GM21423 (cell line): ENCODE measurements around the gene ATP5F1A.
"Not testable (repeated sequence)": the region's sequence is repeated elsewhere in the genome, so short reads cannot be mapped to it uniquely, and the experiment has no call there.

Experiments
- ATAC-seq: cut with Tn5 transposase; IDR thresholded peaks from one replicate; pipeline ENCODE4 v1.9.1; 2021; ENCODE audit warnings: mild to moderate bottlenecking, moderate library complexity; ENCODE audit not compliant: unreplicated experiment

Gene ATP5F1A

DNA sequence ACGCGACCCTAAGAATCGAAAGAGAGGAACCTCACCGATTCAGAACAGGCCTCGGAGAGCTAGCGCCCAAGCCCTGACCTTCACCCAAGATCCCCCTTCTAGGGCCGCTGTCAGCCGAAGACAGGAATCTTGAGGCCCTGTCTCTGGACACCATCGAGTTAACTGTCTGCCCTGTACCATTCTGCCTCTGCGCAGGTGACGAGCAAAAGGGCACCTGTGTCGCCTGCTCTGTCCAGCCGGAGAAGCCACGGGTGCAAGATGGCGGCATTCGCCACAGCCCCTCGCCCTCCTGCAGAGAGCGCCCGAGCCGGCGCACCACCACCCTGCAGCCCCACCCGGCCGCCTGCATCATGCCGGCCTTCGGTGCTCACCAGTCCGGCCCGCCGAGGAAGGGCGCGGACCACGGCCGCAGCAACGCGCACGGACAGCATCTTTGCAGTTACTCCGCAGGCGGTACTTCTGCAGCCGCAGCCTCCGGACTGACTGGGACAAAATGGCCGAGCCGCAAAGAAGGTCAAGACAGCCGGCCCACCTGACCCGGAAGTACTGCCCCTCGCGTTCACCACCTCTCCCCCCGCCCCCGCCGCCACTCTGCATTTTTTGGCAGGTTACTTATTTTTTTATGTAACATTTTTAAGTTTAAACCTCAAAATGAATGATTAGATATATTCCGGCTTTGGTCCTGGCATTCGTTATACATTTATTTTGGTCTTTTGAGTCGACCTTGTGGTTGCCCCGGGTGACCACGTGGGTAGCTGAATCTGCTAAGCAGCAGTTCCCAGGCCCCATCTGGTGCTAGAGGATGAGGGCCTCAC is at the start of gene ATP5F1A:
ATP5F1A (minus strand) TSS at position 496 of the 815 bp plus-strand sequence; CDS start at position 431, 65 bp downstream.
- ATAC-seq, result peak; percentile 82

GRCh38 chr18:46141199-46141598 is 43.1 kb upstream of the ATP5F1A start:
- no peak for ATAC-seq

- no peak for ATAC-seq
Measured at GRCh38 chr18:46140173-46140572, 42.1 kb upstream of the ATP5F1A start.

GRCh38 chr18:46134920-46135675 is 37.0 kb upstream of the ATP5F1A start:
- ATAC-seq, result no peak

DNA sequence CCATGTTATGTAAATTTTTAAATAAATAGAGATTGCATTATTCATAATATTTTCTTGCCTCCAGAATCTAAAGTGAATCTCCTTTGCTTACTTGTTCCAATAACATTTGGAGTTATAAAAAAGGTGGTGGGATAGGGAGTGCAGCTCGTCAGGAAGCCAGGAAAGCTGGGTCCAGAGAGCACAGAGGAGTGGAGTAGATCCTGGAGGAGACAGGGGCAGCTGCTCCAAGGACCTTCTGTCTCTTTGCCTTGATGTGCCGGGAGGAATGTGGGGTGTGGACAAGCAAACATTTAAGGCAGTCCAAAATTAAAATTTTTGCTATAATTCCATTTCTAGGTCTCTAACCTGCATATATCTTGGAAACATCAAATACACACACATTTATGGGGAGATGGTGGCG is 35.4 kb upstream of the ATP5F1A start:
- no peak for ATAC-seq

DNA sequence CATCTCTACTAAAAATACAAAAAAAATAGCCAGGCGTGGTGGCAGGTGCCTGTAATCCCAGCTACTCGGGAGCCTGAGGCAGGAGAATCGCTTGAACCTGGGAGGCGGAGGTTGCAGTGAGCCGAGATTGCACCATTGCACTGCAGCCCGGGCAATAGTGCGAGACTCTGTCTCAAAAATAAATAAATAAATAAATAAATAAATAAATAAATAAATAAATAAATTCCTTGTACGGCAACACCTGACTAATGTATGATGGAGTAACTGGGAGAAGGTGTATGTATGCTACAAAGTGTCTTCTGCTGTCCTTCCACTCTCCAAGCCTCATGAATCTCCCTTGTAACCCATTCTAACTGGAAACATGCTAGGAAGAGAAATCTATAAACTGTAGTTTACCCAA is 32.5 kb upstream of the ATP5F1A start:
- not testable (repeated sequence) for ATAC-seq

DNA sequence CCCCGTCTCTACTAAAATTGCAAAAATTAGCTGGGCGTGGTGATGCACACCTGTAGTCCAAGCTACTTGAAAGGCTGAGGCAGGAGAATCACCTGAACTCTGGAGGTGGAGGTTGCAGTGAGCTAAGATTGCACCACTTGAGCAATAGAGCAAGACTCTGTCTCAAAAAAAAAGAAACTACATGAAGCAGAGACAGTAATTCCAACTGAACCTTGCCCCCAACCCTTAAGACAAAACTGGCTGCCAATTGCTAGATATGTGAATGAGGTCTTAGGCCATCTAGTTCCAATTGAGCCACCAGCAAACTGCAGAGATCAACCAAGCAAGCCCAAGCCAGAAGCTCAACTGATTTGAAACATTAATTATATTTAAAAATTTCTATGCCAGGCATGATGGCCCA is 32.0 kb upstream of the ATP5F1A start:
- no peak for ATAC-seq

DNA sequence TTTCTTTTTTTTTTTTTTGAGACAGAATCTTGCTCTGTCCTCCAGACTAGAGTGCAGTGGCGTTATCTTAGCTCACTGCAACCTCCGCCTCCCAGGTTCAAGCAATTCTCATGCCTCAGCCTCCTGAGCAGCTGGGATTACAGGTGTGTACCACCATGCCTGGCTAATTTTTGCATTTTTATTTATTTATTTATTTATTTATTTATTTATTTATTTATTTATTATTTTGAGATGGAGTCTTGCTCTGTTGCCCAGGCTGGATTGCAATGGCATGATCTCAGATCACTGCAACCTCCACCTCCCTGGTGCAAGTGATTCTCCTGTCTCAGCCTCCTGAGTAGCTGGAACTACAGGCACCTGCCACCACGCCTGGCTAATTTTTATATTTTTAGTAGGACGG is 28.5 kb upstream of the ATP5F1A start:
- ATAC-seq, result not testable (repeated sequence)

DNA sequence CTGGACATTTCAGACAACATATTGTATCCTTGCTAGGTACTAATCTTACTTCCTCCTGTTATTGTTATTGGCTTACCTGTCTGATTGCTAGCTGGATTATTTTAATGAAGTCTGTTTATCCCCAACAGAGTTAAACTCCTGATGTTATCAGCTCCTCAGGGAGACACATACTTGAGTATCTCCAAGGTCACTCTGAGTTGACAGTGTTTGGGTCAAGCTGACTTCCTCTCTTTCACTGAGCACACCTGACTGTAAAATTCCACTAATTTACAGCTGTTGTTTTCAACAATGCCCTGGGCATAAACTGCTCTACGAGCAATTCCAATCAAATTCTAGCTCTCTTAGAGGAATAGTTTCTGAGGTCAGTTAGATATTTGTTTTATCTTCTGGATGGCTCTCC is 15.7 kb upstream of the ATP5F1A start:
- no peak for ATAC-seq

GRCh38 chr18:46110406-46110805 is 12.3 kb upstream of the ATP5F1A start:
- no peak for ATAC-seq

GRCh38 chr18:46109386-46109785 is 11.3 kb upstream of the ATP5F1A start:
- ATAC-seq, result no peak

- peak; percentile 92 for ATAC-seq
Measured at GRCh38 chr18:46104128-46104911, 6.2 kb upstream of the ATP5F1A start, which contains the start of gene HAUS1. HAUS1 (plus strand) TSS chr18:46104385; CDS start chr18:46104412, 27 bp downstream.

DNA sequence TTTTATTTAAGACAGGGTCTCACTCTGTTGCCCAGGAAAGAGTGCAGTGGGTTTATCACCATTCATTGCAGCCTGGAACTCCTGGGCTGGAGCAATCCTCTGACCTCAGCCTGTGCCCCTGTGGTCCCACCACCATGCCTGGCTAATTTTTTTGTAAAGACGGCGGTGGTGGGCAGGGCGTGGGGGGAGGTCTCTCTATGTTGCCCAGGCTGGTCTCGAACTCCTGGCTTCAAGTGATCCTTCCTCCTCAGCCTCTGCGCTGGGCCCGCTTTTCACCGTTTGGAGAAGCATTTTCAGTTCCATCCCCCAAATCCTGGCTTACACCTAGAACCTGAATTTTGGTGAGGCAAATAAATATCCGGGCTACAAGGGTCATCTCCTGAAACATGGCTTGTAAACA is 1.4 kb upstream of the ATP5F1A start:
- ATAC-seq, result no peak

DNA sequence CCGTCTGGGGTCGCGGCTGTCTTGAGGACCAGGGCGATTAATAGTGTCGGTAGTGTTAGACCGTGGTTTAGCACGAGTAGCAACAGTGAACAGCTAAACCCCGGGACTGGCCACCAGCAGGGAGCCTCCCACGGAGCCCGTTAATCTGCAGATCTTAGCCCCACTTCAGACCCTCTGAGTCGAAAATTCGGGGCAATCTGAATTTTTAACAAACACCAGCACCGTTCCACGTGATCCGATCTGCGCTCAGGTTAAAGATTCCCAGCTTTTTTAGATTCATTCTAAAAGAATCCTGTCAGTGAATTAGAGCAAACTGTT is 479 bp upstream of the ATP5F1A start:
- no peak for ATAC-seq

GRCh38 chr18:46097431-46097800 is 680 bp downstream of the ATP5F1A start:
- ATAC-seq, result peak; percentile 22

GRCh38 chr18:46096651-46097300 is 1.3 kb downstream of the ATP5F1A start:
- no peak for ATAC-seq

DNA sequence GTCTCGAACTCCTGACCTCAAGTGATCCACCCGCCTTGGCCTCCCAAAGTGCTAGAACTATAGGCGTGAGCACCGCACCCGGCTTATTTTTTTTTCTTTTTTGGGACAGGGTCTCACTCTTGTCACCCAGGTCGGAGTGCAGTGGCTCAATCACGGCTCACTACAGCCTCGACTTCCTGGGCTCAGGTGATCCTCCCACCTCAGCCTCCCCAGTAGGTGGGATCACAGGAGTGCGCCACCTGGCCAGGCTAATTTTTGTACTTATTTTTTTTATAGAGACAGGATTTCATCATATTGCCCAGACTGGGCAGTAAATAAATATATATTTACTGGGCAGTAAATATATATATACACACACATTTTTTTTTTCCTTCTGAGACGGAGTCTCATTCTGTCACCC is 2.6 kb downstream of the ATP5F1A start:
- no peak for ATAC-seq

DNA sequence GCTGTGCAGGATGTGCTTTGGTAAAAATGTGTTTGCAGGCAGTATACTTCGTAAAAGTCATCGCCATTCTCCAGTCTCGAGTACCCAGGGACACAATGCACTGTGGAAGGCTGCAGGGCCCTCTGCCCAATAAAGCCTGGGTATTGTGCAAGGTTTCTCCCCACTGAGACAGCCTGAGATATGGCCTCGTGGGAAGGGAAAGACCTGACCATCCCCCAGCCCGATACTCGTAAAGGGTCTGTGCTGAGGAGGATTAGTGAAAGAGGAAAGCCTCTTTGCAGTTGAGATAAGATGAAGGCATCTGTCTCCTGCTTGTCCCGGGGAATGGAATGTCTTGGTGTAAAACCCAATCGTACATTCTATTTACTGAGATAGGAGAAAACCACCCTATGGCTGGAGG is 9.6 kb downstream of the ATP5F1A start:
- ATAC-seq, result not testable (repeated sequence)

- no peak for ATAC-seq
Measured at GRCh38 chr18:46084431-46084830, 13.7 kb downstream of the ATP5F1A start.

DNA sequence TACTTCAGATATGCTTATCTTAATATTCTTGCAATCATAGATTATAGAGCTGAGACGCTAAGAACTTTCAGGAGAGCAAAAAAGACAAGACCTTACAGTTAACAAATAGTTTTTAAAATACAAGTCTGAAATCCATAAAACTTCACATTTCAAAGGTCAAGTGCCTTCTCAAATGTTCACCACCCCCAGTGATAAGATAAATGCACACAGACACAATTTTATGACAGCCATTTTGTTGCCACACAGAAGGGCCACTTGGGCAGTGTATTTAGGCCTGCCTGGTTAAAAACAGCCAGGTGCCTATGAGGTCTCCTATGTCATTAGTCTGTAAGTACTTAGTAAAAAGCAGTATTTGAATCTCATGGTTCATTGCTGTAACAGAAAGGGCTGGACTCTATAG is 17.9 kb downstream of the ATP5F1A start:
- ATAC-seq, result no peak

GRCh38 chr18:46079336-46079735 is 18.8 kb downstream of the ATP5F1A start:
- ATAC-seq, result no peak
